DLD1 (cell line): ENCODE data around the gene MIEF2.
"Not testable (repeated sequence)": the region's sequence is repeated elsewhere in the genome, so short reads cannot be mapped to it uniquely, and the experiment has no call there.

Source experiments
- in situ Hi-C: cut with HindIII; loops from 2 replicates; pipeline ENCODE4 v1.10.0; 2017; ENCODE audit warnings: low sequenced_read_pairs

Gene MIEF2

GRCh38 chr17:18260332-18261145 lies at the start of gene MIEF2:
Gene MIEF2 (plus strand): TSS chr17:18260662. CDS start chr17:18262721, 2,059 bp downstream.
- in situ Hi-C loops = no loop called here

- in situ Hi-C loops = no loop called here
Observed at GRCh38 chr17:18213666-18214270, 46.7 kb upstream of the MIEF2 start.

GRCh38 chr17:18216906-18217305 lies 43.6 kb upstream of the MIEF2 start:
- in situ Hi-C loops = not testable (repeated sequence)

- in situ Hi-C loops = no loop called here
Observed at GRCh38 chr17:18217412-18218015, 42.9 kb upstream of the MIEF2 start.

GRCh38 chr17:18218756-18219415 lies 41.6 kb upstream of the MIEF2 start:
- in situ Hi-C loops = no loop called here

- in situ Hi-C loops = no loop called here
Observed at GRCh38 chr17:18224053-18224386, 36.4 kb upstream of the MIEF2 start.

- in situ Hi-C loops = no loop called here
Observed at GRCh38 chr17:18224387-18225120, 35.9 kb upstream of the MIEF2 start.

- in situ Hi-C loops = no loop called here
Observed at GRCh38 chr17:18225121-18225641, 35.3 kb upstream of the MIEF2 start, which contains the start of gene LLGL1. Gene LLGL1 (plus strand): TSS chr17:18225635. CDS start chr17:18225683, 48 bp downstream.

- in situ Hi-C loops = no loop called here
Observed at GRCh38 chr17:18225642-18226283, 34.7 kb upstream of the MIEF2 start.

- in situ Hi-C loops = no loop called here
Observed at GRCh38 chr17:18226284-18226945, 34.0 kb upstream of the MIEF2 start.

- in situ Hi-C loops = no loop called here
Observed at GRCh38 chr17:18227635-18228034, 32.8 kb upstream of the MIEF2 start.

GRCh38 chr17:18228176-18228682 lies 32.2 kb upstream of the MIEF2 start:
- in situ Hi-C loops = no loop called here

GRCh38 chr17:18229254-18229653 lies 31.2 kb upstream of the MIEF2 start:
- in situ Hi-C loops = no loop called here

GRCh38 chr17:18229771-18230170 lies 30.7 kb upstream of the MIEF2 start:
- in situ Hi-C loops = no loop called here

GRCh38 chr17:18230288-18231141 lies 29.9 kb upstream of the MIEF2 start:
- in situ Hi-C loops = no loop called here

- in situ Hi-C loops = no loop called here
Observed at GRCh38 chr17:18231164-18231563, 29.3 kb upstream of the MIEF2 start.

- in situ Hi-C loops = no loop called here
Observed at GRCh38 chr17:18233803-18234518, 26.5 kb upstream of the MIEF2 start.
